H9 (cell line): ENCODE data around the gene GALNT2. TPM values are rescaled to one million over a fixed set of nuclear protein-coding genes. Genes with fewer than 3 reads are reported as not detected.

ENCODE experiments used
- DNase-seq: peaks from one replicate; pipeline ENCODE4 v3.0.0-alpha.2; 2017
- H2AFZ ChIP-seq: one replicate; pipeline ENCODE4 v1.6.1; 2013; ENCODE audit warnings: mild to moderate bottlenecking, low read length, control low read depth, moderate library complexity
- H2AK5ac ChIP-seq: 2 replicates; pipeline ENCODE4 v1.6.1; 2013; ENCODE audit warnings: low read length, control low read depth, mixed read lengths; ENCODE audit not compliant: insufficient read length
- H2BK120ac ChIP-seq: one replicate; pipeline ENCODE4 v1.6.1; 2013; ENCODE audit warnings: low read depth, mild to moderate bottlenecking, low read length, control low read depth, inconsistent platforms; ENCODE audit not compliant: poor library complexity, severe bottlenecking
- H2BK12ac ChIP-seq: 2 replicates; pipeline ENCODE4 v1.6.1; 2013; ENCODE audit warnings: low read length, control low read depth, mixed read lengths, low read depth; ENCODE audit not compliant: insufficient read length
- H2BK15ac ChIP-seq: 2 replicates; pipeline ENCODE4 v1.6.1; 2013; ENCODE audit warnings: low read depth, low read length, control low read depth
- H2BK20ac ChIP-seq: one replicate; pipeline ENCODE4 v1.6.1; 2013; ENCODE audit warnings: low read depth, mild to moderate bottlenecking, low read length, control low read depth, inconsistent platforms; ENCODE audit not compliant: poor library complexity, severe bottlenecking
- H2BK5ac ChIP-seq: 2 replicates; pipeline ENCODE4 v1.6.1; 2013; ENCODE audit warnings: low read length, control low read depth, mixed read lengths; ENCODE audit not compliant: insufficient read length
- H3K14ac ChIP-seq: 2 replicates; pipeline ENCODE4 v1.6.1; 2013; ENCODE audit warnings: low read length, control low read depth; ENCODE audit not compliant: insufficient read depth
- H3K18ac ChIP-seq: 2 replicates; pipeline ENCODE4 v1.6.1; 2013; ENCODE audit warnings: low read depth, mild to moderate bottlenecking, mixed read lengths, low read length, control low read depth; ENCODE audit not compliant: insufficient read length
- H3K23ac ChIP-seq: 2 replicates; pipeline ENCODE4 v1.6.1; 2013; ENCODE audit warnings: low read length, control low read depth, mixed read lengths, low read depth; ENCODE audit not compliant: insufficient read length
- H3K23me2 ChIP-seq: 2 replicates; pipeline ENCODE4 v1.6.1; 2013; ENCODE audit warnings: low read depth, mild to moderate bottlenecking, mixed read lengths, low read length, control low read depth; ENCODE audit not compliant: insufficient read length, poor library complexity, severe bottlenecking
- H3K27ac ChIP-seq: 2 replicates; pipeline ENCODE4 v1.5.1; 2013; ENCODE audit warnings: low read length, control low read depth, mixed read lengths, low read depth; ENCODE audit not compliant: insufficient read length
- H3K27me3 ChIP-seq: 2 replicates; pipeline ENCODE4 v1.6.1; 2013; ENCODE audit warnings: low read length, control low read depth, inconsistent platforms; ENCODE audit not compliant: insufficient read depth
- H3K4ac ChIP-seq: 2 replicates; pipeline ENCODE4 v1.6.1; 2013; ENCODE audit warnings: low read depth, mild to moderate bottlenecking, control low read depth, inconsistent platforms, low read length, moderate library complexity
- H3K4me1 ChIP-seq: 2 replicates; pipeline ENCODE4 v1.6.1; 2013; ENCODE audit warnings: low read length, control low read depth, inconsistent platforms; ENCODE audit not compliant: insufficient read depth
- H3K4me2 ChIP-seq: 2 replicates; pipeline ENCODE4 v1.6.1; 2013; ENCODE audit warnings: low read length, control low read depth, mixed read lengths; ENCODE audit not compliant: insufficient read length, insufficient read depth
- H3K56ac ChIP-seq: 2 replicates; pipeline ENCODE4 v1.6.1; 2013; ENCODE audit warnings: low read depth, mild to moderate bottlenecking, mixed read lengths, low read length, control low read depth; ENCODE audit not compliant: insufficient read length
- H3K79me1 ChIP-seq: 2 replicates; pipeline ENCODE4 v1.6.1; 2013; ENCODE audit warnings: low read depth, mild to moderate bottlenecking, moderate library complexity, low read length, control low read depth, inconsistent platforms; ENCODE audit not compliant: insufficient read depth, poor library complexity, severe bottlenecking
- H3K79me2 ChIP-seq: 2 replicates; pipeline ENCODE4 v1.6.1; 2013; ENCODE audit warnings: low read length, control low read depth, inconsistent platforms; ENCODE audit not compliant: insufficient read depth
- H3K9ac ChIP-seq: 2 replicates; pipeline ENCODE4 v1.6.1; 2013; ENCODE audit warnings: low read length, control low read depth, mixed read lengths; ENCODE audit not compliant: insufficient read length; ENCODE audit errors: extremely low read depth
- H3K9me3 ChIP-seq: one replicate; pipeline ENCODE4 v1.6.1; 2013; ENCODE audit warnings: low read depth, low read length, inconsistent platforms; ENCODE audit not compliant: control insufficient read depth
- H3T11ph ChIP-seq: one replicate; pipeline ENCODE4 v1.6.1; 2013; ENCODE audit warnings: mild to moderate bottlenecking, low read length, control low read depth, inconsistent platforms
- H4K20me1 ChIP-seq: one replicate; pipeline ENCODE4 v1.6.1; 2013; ENCODE audit not compliant: control insufficient read depth, insufficient read length, insufficient read depth
- H4K5ac ChIP-seq: 2 replicates; pipeline ENCODE4 v1.6.1; 2013; ENCODE audit warnings: low read depth, mild to moderate bottlenecking, mixed read lengths, low read length, control low read depth; ENCODE audit not compliant: insufficient read length
- H4K8ac ChIP-seq: replicated peaks from 2 replicates; pipeline ENCODE4 v1.6.1; 2013; ENCODE audit warnings: low read length, control low read depth, mixed read lengths, low read depth; ENCODE audit not compliant: insufficient read length
- H4K91ac ChIP-seq: 2 replicates; pipeline ENCODE4 v1.6.1; 2013; ENCODE audit warnings: low read depth, mild to moderate bottlenecking, moderate library complexity, mixed read lengths, low read length, control low read depth; ENCODE audit not compliant: insufficient read length
- H3K27ac Mint-ChIP-seq, 3 experiments: 2 replicates in 2 of 3; 3 replicates in 1 of 3; pipeline ENCODE4 v1.8.0; 2020 to 2021; ENCODE audit warnings: mixed read lengths in 3 of 3, mild to moderate bottlenecking in 1 of 3, moderate library complexity in 1 of 3
- H3K27me3 Mint-ChIP-seq: 2 replicates; pipeline ENCODE4 v1.8.0; 2021; ENCODE audit warnings: low read depth, mild to moderate bottlenecking, moderate library complexity, mixed read lengths
- H3K36me3 Mint-ChIP-seq, 3 experiments: 2 replicates in 2 of 3; 3 replicates in 1 of 3; pipeline ENCODE4 v1.8.0; 2020 to 2021; ENCODE audit warnings: low read depth in 3 of 3, mixed read lengths in 3 of 3; ENCODE audit not compliant: insufficient read depth in 1 of 3
- H3K4me1 Mint-ChIP-seq, 2 experiments: 2 replicates each; pipeline ENCODE4 v1.8.0; 2020; ENCODE audit warnings: mixed read lengths in 2 of 2
- H3K4me3 Mint-ChIP-seq, 2 experiments: 2 replicates in 1 of 2; 3 replicates in 1 of 2; pipeline ENCODE4 v1.8.0; 2020 to 2021; ENCODE audit warnings: mild to moderate bottlenecking in 2 of 2, mixed read lengths in 2 of 2, moderate library complexity in 1 of 2
- H3K9me3 Mint-ChIP-seq, 2 experiments: 2 replicates in 1 of 2; 3 replicates in 1 of 2; pipeline ENCODE4 v1.8.0; 2020; ENCODE audit warnings: mild to moderate bottlenecking in 2 of 2, mixed read lengths in 2 of 2, moderate library complexity in 1 of 2
- CTCF ChIP-seq: fragments of 200-600 bp; sonication (generic); conservative IDR thresholded peaks from 3 replicates; pipeline ENCODE4 v1.8.0; 2021; ENCODE audit warnings: antibody characterized with exemption, mild to moderate bottlenecking
- WGBS: extraction: QIAGEN DNeasy Blood & Tissue Kit; methylation state at CpG from one replicate; pipeline ENCODE4 v1.1.7; 2013; ENCODE audit warnings: missing lambda C conversion rate, low lambda C conversion rate, mixed read lengths; ENCODE audit not compliant: insufficient read length; ENCODE audit errors: extremely low coverage; 5-methylcytosine and 5-hydroxymethylcytosine counted together
- total RNA-seq: library from RNA; stranded (reverse); gene quantifications from 2 replicates; pipeline ENCODE4 v1.2.1, GENCODE V29; 2021

Gene GALNT2
- total RNA-seq, 1 experiment from 2014 or later = 57.6 TPM

- H3K79me1 ChIP-seq = no peaks in the 10 kb centered on the region
- H3K79me2 ChIP-seq = no peaks in the 10 kb centered on the region
- no peak for DNase-seq
- H3K27ac ChIP-seq = no peak overlapping the region
- no peak overlapping the region for H3K18ac ChIP-seq
- no peak overlapping the region for H3K4ac ChIP-seq
- H3K9me3 ChIP-seq = no peaks in the 10 kb centered on the region
- Mint-ChIP-seq H3K27ac (no peak overlapping the region), H3K36me3 (peaks cover 4 to 17% (median 9%) of the 10 kb centered on the region in 3 experiments; a peak in 6 of 7 replicates), H3K9me3 (no peaks in the 10 kb centered on the region), H3K4me1 (peaks cover 23 to 25% of the 10 kb centered on the region in 2 experiments), H3K27me3 (no peaks in the 10 kb centered on the region), H3K4me3 (no peak overlapping the region)
- no peak for TF ChIP-seq CTCF
- H3K4me1 ChIP-seq = no peaks in the 10 kb centered on the region; the same call in 1 of the 2 replicates
- no peak overlapping the region for H2AK5ac ChIP-seq
- no peak overlapping the region for H3T11ph ChIP-seq
- no peak overlapping the region for H3K9ac ChIP-seq
- no CpG with 5 or more reads among the region's 4 CpGs for WGBS
- H2BK12ac ChIP-seq = no peak overlapping the region
- H4K20me1 ChIP-seq = no peaks in the 10 kb centered on the region
- H3K4me2 ChIP-seq = no peak overlapping the region
- H3K27me3 ChIP-seq = no peaks in the 10 kb centered on the region
- H4K5ac ChIP-seq = no peak overlapping the region
- H2BK20ac ChIP-seq = no peak overlapping the region
- no peak overlapping the region for H3K14ac ChIP-seq
- no peak overlapping the region for H4K91ac ChIP-seq
- H2AFZ ChIP-seq = no peak overlapping the region
- H3K23ac ChIP-seq = no peak overlapping the region
- H2BK5ac ChIP-seq = no peak overlapping the region
- H2BK15ac ChIP-seq = no peak overlapping the region
- no peaks in the 10 kb centered on the region for H3K23me2 ChIP-seq
- no peak overlapping the region for H3K56ac ChIP-seq
- no peak overlapping the region for H4K8ac ChIP-seq
- H2BK120ac ChIP-seq = no peak overlapping the region
Observed at GRCh38 chr1:230206976-230207375, 139.9 kb downstream of the GALNT2 start.
